GM11168 (cell line): ENCODE results near the gene WHAMM.
"Not testable (repeated sequence)": the region's sequence is repeated elsewhere in the genome, so short reads cannot be mapped to it uniquely, and the experiment has no call there.

Experiments used
- in situ Hi-C: fragments of 300-500 bp; cut with MboI; formaldehyde crosslinking; loops from one replicate; pipeline ENCODE4 v1.12.0; 2022; ENCODE audit warnings: low sequenced_read_pairs; ENCODE audit not compliant: unreplicated experiment

The WHAMM gene

DNA sequence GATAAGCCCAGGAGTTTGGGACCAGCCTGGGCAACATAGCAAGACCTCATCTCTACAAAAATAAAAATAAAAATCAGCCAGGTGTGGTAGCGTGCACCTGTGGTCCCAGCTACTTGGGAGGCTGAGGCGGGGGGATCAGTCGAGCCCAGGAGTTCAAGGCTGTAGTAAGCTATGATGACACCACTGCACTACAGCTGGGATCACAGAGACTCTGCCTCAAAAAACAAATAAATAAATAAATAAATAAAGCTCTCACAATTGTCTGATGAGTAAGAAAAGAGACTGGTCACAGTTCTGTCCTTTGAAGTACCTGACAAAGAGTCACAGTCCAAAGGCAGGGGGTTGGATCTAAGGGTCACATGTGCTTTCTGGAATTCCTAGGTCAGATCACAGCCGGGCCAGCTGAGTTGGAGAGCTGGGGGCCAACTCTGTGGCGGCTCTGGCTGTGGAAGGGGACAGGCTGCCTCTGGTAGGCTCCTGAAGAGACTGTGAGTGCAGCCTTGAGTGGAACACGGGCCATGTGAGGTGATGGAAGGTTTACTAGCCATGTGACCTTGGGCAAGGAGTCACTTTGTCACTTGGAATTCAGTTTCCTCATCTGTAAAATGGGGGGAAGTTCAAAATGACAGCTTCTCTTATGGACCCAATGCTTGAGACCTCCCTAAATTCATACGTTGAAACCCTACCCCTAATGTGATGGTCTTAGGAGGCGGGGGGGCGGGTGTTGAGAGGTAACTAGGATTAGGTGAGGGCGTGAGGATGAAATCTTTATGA lies 47.2 kb downstream of the WHAMM start:
- in situ Hi-C loops: loop anchor here (10.0 kb wide), 2 partner anchors 118 to 148 kb away; no protein-coding TSS in a partner anchor

DNA sequence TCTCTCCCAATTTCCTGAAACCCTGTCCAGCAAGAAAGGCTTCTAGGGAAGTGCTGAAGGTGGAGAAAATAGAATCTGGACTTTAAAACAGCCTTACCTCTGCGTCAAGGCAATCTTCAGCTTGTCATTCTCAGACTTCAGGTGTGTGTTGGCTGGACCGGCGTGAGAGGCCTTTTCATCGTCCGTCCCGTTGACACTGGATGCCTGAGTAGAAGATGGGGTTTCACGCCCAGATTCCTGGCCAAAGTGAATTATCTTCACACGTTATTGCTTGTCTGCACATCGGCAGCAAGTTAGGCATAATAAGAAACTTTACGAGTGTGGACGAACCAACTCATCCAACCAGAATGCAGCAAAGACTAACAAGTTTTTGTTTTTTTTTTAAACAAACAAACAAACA lies 49.5 kb downstream of the WHAMM start:
- in situ Hi-C loops: loop anchor here (10.0 kb wide), 2 partner anchors 116 to 146 kb away; no protein-coding TSS in a partner anchor

DNA sequence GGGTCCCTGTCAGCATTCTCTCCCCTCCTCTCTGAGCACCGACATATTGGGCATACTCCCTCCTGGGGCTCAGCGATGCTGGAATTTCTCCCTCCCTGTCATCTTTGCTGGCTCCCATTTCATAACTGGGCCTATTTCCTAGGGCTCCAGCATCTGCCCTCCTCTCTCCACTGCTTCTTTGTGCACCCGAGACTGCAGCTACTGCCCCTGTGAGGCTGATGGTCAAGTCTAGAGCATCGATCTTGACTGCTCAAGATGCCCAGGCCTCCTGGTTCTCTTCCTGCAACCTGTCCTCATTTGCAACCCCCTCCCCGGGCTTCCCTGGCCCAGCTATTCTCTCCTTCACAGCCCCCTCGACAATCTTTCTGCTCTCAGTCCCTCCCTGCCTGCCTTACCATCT lies 53.5 kb downstream of the WHAMM start:
- in situ Hi-C loops: no loop called here

DNA sequence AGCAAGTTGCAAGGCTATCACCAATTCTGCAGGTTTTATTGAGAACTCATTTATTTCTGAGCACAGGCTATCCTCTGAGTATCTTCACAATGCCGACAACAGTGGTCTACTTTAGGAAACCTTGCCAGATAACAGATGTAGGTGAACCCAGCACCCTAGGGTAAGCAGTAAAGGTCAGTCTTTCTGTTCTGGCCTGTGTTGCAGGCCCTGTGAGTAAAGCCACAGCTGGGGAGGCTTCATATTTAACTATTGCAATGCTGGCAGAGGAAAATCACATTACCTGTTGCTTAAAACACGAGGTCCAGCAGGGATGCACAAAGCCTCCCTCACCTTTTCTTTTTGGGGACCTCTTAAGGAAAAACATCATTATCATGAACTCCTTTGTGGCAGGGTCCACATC lies 55.5 kb downstream of the WHAMM start:
- in situ Hi-C loops: no loop called here

DNA sequence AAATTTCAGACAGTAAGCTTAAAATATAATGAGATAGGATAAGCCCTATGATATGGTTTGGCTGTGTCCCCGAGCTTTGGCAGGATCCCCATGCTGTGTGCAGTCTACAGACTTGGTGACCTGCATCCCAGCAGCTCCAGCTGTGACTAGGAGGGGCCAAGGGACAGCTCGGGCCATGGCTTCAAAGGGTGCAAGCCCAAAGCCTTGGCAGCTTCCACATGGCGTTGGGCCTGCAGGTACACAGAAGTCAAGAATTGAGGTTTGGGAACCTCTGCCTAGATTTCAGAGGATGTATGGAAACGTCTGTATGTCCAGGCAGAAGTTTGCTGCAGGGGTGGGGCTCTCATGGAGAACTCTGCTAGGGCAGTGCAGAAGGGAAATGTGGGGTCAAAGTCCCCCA lies 56.2 kb downstream of the WHAMM start:
- in situ Hi-C loops: not testable (repeated sequence)

DNA sequence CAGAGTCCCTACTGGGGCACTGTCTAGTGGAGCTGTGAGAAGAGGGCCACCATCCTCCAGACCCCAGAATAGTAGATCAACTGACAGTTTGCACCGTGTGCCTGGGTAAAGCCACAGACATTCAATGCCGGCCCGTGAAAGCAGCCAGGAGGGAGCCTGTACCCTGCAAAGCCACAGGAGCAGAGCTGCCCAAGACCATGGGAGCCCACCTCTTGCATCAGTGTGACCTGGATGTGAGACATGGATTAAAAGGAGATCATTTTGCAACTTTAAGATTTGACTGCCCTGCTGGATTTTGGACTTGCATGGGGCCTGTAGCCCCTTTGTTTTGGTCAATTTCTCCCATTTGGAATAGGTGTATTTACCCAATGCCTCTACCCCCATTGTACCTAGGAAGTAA lies 56.6 kb downstream of the WHAMM start:
- in situ Hi-C loops: not testable (repeated sequence)

DNA sequence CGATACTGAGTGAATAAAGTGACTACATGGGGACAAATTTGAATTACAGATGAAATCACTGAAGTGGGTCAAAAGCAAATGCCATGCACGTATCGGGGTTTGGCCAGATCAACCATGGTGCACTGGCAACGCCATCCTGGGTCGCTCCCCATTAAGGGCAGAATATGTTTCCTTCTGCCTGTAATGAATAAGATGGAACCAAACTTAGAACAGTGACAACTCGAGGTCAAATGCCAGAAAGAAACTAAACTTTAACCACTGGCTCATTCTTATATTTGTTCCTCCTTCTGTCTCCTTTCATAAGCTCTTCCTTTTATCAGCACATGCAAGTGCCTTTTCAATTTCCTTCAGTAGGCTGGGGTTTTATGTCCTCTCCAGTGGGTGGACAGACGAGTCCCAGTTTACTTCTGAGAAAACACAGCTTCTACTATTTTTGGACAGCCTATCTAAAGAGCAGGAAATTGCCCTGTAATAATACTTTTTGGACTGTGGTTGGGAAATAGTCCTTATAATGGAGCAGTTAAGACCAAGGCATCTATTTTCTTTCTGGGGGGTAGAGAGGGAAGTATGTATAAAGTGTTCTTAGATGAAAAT lies 61.4 kb downstream of the WHAMM start:
- in situ Hi-C loops: no loop called here

DNA sequence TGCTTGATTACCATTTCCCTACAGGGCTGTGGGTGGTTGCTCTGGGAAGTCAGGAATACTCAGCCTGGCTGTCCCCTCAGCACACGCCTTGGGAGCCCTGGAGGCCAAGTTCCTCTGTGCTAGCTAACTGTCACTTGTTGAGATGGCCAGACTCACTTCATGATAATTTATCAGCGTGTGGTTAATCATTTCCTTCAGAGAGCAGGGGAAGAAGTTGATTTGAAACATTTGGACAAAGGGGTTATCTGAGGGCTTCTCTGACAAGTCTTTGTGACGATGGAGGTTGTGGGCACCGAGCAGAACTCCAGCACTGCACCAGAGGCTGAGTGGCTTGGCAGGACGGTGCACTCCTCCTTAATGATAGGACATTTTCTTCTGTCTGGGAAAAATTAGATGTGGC lies 61.9 kb downstream of the WHAMM start:
- in situ Hi-C loops: no loop called here

DNA sequence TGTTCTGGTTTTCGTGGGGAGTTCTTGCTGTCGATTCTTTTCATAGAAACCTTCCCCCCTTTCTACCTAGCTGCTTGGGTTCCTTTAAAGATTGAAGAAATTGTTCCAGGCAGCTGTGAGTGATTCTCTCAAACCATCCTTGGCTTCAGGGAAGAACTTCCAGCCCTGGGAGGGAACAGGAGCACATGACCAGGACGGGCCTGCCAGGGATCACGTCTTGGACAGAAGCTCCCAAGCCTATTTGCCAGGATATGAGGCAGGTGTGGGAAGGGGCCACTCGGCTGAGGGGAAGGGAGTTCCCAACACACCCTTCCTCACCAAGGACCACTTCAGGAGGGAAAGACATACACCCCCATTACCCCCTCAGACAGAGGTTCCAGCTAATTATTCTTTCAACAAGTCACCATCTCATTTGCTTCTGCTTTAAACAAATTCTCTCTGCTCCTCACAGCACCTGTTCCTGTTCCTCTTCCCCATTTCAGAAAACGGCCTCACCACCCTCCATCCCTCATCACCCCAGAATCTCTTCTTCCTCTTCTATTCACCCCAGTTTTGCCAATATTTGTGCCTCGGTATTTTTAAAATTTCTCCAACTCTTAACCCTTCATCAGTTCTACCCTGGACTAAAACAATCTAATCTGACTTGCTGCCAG lies 62.5 kb downstream of the WHAMM start:
- in situ Hi-C loops: no loop called here

DNA sequence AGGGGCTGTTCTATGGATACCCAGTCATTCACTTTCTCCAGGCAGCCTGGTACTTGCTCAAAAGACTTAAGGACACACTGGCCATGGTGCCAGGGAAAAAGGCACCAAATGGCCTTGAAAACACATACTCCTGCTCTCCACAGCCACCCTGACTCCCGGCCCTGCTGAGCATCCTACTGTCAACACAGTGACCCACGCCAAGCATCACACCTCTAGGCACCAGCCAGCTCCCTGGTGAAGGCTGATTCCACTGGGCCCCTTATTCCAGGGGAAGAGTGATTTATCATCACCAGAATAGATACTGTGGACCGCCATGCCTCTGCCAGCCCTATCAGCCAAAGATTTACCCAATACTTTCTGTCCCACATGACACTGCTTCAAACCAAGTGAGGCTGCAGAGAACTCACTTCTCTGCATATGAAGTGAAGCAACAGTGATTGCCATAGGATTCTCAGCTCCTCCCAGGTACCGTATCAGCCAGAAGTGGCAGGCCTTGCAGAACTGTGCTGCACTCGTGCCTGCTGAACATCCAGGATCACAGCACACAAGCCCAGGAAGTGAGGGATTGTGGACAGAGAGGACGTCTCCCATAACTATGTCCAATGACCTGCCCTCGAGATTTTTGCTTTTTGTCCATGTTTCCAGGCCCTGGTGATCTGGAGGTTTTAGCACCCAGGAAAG lies 63.7 kb downstream of the WHAMM start:
- in situ Hi-C loops: no loop called here

DNA sequence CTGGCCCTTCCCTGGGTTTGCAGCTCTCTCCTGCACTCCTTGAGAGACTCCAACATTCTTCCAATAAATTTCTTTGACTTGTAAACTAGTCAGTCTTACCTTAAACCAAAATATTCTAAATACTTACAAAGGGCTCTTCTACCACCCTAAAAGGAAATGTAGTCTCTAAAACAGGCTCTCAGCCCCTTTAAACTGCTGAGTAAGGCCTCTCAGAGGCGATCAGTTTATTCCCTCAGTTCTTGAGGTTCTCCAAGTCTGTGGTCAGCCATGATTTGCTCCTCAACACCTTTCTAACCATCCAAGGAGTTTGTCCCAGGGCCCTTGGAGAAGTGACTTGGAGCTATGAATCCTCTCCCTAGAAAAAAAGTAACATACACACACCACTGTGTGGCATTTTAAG lies 64.8 kb downstream of the WHAMM start:
- in situ Hi-C loops: no loop called here

DNA sequence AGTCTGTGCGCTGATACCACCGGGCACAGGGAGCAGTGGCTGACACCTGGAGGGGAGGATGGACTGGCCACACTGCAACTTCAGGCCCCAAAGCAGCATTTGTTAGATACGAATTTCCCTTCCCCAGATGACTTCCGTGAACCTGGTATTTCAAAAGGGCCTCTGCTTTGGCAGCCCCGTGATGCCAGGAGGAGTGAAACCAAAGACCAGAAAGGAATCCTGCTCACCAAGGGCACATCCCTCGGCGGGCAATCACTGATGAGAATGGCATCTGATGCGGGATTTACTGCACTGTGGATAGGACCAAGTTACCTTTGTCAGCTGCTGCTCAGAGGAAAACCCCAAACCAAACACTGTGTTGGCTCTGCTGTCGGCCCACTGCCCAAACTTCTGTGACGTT lies 65.5 kb downstream of the WHAMM start:
- in situ Hi-C loops: no loop called here

DNA sequence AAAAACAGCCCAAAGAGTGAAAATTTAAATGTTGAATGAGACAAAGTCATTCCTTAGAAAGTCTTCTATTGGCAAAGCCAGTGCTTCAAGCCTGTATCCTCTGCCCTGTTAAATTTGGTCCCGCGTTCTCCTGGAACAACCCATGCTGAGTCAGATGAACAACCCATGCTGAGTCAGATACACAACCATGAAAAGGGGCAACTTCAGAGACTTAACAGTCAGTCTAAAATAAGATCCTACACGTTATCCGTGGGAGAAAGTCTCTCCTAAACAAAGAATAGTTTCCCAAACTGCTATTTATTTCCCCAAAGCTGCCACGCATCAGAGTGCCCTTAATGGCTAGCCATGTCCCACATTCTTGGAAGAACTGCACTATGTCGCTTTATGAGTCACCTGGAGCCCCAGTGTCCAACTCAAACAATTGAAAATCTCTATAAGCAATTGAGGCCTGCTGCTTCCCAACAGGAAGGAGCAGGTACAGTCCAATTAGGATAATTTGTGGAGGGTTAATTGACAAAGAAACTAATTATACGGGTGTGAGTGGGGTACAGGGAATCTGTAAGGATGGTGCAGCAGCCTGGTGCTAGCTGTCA lies 66.1 kb downstream of the WHAMM start:
- in situ Hi-C loops: no loop called here

DNA sequence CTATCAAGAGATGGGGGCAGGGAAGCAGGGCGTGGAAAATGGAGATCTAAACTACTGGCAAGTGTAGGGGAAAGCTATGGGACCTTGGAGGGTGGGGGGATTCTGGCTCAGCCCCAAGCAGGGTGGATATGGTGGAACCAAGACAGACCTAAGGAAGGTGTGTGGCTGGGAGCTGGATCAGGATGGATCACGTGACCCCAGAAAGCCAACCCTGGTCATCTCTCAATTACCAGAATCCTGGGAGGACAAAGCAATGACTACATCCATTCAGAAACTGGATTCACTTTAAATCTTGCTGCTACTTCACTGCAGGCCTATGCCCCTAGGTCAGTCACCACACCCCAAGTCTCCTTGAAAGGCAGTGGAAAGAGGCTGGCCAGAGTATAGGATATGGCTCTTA lies 68.4 kb downstream of the WHAMM start:
- in situ Hi-C loops: no loop called here

DNA sequence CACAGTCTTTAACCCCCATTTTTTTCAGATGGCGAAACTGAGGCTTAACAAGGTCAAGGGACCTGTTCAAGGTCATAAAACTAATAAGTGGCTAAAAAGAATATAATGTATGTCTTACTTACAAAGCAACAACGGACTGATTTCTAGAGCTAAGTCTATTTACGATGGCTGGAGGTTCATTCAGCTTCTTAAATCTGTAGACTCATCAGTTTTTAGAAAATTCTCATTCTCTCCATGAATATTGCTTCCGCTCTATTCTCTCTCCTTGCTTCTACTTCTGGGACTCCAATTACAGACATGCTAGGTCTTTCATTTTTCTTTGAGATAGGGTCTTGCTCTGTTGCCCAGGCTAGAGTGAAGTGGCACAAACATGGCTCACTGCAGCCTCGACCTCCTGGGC lies 68.9 kb downstream of the WHAMM start:
- in situ Hi-C loops: no loop called here

DNA sequence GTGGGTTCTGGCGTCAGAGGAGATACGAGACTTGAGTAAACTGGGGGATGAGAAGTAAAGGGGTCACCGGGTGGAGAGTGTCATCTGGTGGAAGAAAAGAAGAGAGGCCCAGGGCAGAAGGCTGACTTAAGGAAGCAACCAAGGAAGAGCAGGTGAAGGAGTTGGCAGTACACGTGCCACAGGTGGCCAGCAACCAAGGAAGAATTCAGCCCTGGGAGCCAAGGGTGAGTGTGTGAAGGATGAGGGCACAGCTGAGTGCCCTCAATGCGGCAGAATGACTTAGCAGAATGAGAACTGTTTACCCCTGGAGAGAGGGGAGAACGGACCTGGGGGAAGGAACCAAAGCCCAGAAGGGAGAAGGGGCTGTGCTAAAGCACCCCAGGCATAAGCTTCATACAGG lies 71.3 kb downstream of the WHAMM start:
- in situ Hi-C loops: no loop called here

DNA sequence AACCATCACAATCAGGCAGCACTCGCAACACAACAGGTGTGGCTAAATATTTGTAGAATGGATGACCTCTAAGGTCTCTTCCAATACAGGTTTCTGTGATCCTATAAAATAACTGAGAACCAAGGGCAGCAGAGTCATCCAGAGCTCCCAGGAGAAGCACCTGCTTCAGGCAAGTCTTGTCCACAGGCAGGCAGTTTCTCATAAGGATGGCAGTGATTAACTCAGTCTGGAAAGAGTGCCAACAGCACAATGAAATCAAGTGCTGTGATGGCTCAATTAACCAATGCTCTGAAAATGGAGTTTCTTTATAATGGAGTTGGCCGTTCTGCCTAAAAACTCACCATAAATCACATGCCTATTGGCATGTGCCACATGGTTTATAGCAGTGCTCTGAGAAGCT lies 72.3 kb downstream of the WHAMM start:
- in situ Hi-C loops: no loop called here

DNA sequence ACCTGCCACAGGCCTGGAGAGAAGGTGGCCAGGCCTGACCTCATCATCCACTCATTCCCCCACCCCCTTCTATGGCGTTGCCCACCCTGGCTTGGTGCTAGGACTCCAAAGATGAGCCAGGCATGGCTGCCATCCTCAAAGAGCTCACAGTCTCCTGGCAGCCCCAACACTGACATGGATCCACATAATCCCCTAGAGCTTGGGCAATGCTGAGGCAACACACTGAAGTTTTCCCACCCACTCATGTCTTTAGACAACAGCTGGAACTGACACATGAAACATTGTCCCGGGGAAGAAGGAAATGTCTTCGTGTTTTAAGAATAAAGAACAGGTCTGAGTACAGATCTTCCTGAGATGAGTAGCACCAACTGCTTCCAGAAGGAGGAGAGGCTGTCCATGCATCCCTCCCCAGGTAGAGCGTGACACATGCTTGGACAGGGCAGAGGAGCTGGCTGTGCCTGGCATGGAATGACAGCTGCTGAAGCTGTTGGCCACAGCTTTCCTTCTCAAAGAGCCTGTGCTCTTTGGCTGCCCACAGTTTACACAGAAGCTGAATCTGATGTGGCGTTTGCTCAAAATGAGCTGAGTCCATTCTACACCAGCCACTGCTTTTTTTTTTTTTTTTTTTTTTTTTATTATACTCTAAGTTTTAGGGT lies 73.0 kb downstream of the WHAMM start:
- in situ Hi-C loops: no loop called here
